Osteoblast (primary cell): ENCODE results near the gene SLC27A1. TPM values are rescaled to one million over a fixed set of nuclear protein-coding genes. Genes with fewer than 3 reads are reported as not detected.

Source experiments
- DNase-seq: peaks from one replicate; pipeline ENCODE4 v3.0.0; 2011; ENCODE audit warnings: low spot score, mixed read lengths; ENCODE audit not compliant: insufficient read length; ENCODE audit errors: missing footprints
- H2AFZ ChIP-seq: 2 replicates; pipeline ENCODE4 v1.6.0; 2011; ENCODE audit warnings: mild to moderate bottlenecking, low read length
- H3K27ac ChIP-seq: 2 replicates; pipeline ENCODE4 v1.5.1; 2011; ENCODE audit warnings: mild to moderate bottlenecking, low read depth, low read length, moderate library complexity
- H3K27me3 ChIP-seq: 2 replicates; pipeline ENCODE4 v1.6.0; 2012; ENCODE audit warnings: mild to moderate bottlenecking, control low read depth, inconsistent platforms, low read length, moderate library complexity; ENCODE audit not compliant: insufficient read depth
- H3K36me3 ChIP-seq: 2 replicates; pipeline ENCODE4 v1.5.1; 2011; ENCODE audit warnings: mild to moderate bottlenecking, low read length, control low read depth, moderate library complexity; ENCODE audit not compliant: insufficient read depth
- H3K4me1 ChIP-seq: 2 replicates; pipeline ENCODE4 v1.5.1; 2011; ENCODE audit warnings: mild to moderate bottlenecking, low read length, control low read depth, moderate library complexity; ENCODE audit not compliant: insufficient read depth
- H3K4me2 ChIP-seq: 2 replicates; pipeline ENCODE4 v1.6.0; 2011; ENCODE audit warnings: mild to moderate bottlenecking, low read length; ENCODE audit not compliant: insufficient read depth
- H3K4me3 ChIP-seq: fragments of 200-600 bp; sonication (generic); 3 replicates; pipeline ENCODE4 v1.5.1; 2012; ENCODE audit warnings: mild to moderate bottlenecking, low read length, inconsistent platforms; ENCODE audit not compliant: insufficient read depth
- H3K79me2 ChIP-seq: 2 replicates; pipeline ENCODE4 v1.6.0; 2012; ENCODE audit warnings: mild to moderate bottlenecking, low read length, control low read depth, inconsistent platforms; ENCODE audit not compliant: insufficient read depth
- H3K9me3 ChIP-seq: 2 replicates; pipeline ENCODE4 v1.5.1; 2011; ENCODE audit warnings: low read depth, low read length, control low read depth
- H4K20me1 ChIP-seq: 2 replicates; pipeline ENCODE4 v1.6.0; 2012; ENCODE audit warnings: mild to moderate bottlenecking, low read length, control low read depth; ENCODE audit not compliant: insufficient read depth
- CTCF ChIP-seq: IDR thresholded peaks from 2 replicates; pipeline ENCODE4 v1.5.1; 2011; ENCODE audit warnings: mild to moderate bottlenecking, low read depth, low read length, moderate library complexity; ENCODE audit errors: extremely low read depth
- total RNA-seq: library from RNA; depleted of rRNA; stranded (reverse); fragments of >200 nt; gene quantifications from 2 replicates; pipeline ENCODE4 v1.2.3, GENCODE V29; 2012

SLC27A1 gene
- total RNA-seq, 1 donor = 64.4 TPM

GRCh38 chr19:17524651-17525050, 54.3 kb downstream of the SLC27A1 start:
- Histone ChIP-seq H2AFZ (no peak overlapping the region), H3K9me3 (peaks cover 2% of the 10 kb centered on the region), H4K20me1 (no peaks in the 10 kb centered on the region), H3K79me2 (no peaks in the 10 kb centered on the region), H3K4me3 (no peak overlapping the region), H3K4me1 (no peaks in the 10 kb centered on the region), H3K27ac (no peak overlapping the region), H3K27me3 (no peaks in the 10 kb centered on the region), H3K36me3 (no peaks in the 10 kb centered on the region), H3K4me2 (no peak overlapping the region)
- no peak for TF ChIP-seq CTCF
- DNase-seq = no peak

GRCh38 chr19:17525141-17525540, 54.8 kb downstream of the SLC27A1 start:
- Histone ChIP-seq H3K27ac (no peak overlapping the region), H3K79me2 (no peaks in the 10 kb centered on the region), H3K4me2 (no peak overlapping the region), H3K9me3 (peaks cover 2% of the 10 kb centered on the region), H4K20me1 (no peaks in the 10 kb centered on the region), H3K4me3 (no peak overlapping the region), H3K36me3 (no peaks in the 10 kb centered on the region), H3K4me1 (no peaks in the 10 kb centered on the region), H3K27me3 (no peaks in the 10 kb centered on the region), H2AFZ (no peak overlapping the region)
- no peak for TF ChIP-seq CTCF
- no peak for DNase-seq

GRCh38 chr19:17526922-17527321, 56.6 kb downstream of the SLC27A1 start:
- Histone ChIP-seq H3K4me2 (no peak overlapping the region), H3K4me1 (no peaks in the 10 kb centered on the region), H3K4me3 (no peak overlapping the region), H4K20me1 (no peaks in the 10 kb centered on the region), H3K27me3 (no peaks in the 10 kb centered on the region), H3K27ac (no peak overlapping the region), H3K79me2 (no peaks in the 10 kb centered on the region), H3K36me3 (no peaks in the 10 kb centered on the region), H2AFZ (no peak overlapping the region), H3K9me3 (peaks cover 2% of the 10 kb centered on the region)
- no peak for DNase-seq
- no peak for TF ChIP-seq CTCF

- H3K4me1 ChIP-seq = no peaks in the 10 kb centered on the region
- no peaks in the 10 kb centered on the region for H3K27me3 ChIP-seq
- H2AFZ ChIP-seq = no peak overlapping the region
- H3K4me3 ChIP-seq = no peak overlapping the region
- no peaks in the 10 kb centered on the region for H4K20me1 ChIP-seq
- no peak overlapping the region for H3K4me2 ChIP-seq
- DNase-seq = no peak
- no peak for TF ChIP-seq CTCF
- H3K36me3 ChIP-seq = no peaks in the 10 kb centered on the region
- no peak overlapping the region for H3K27ac ChIP-seq
- H3K79me2 ChIP-seq = no peaks in the 10 kb centered on the region
- H3K9me3 ChIP-seq = peaks cover 2% of the 10 kb centered on the region
These were observed 57.0 kb downstream of the SLC27A1 start for GRCh38 chr19:17527326-17527725.
